HG03103 (cell line): ENCODE data around the gene AK4.
"Not testable (repeated sequence)": the region's sequence is repeated elsewhere in the genome, so short reads cannot be mapped to it uniquely, and the experiment has no call there.

ENCODE experiments used
- ATAC-seq: cut with Tn5 transposase; IDR thresholded peaks from one replicate; pipeline ENCODE4 v1.9.1; 2021; ENCODE audit warnings: low read depth; ENCODE audit not compliant: unreplicated experiment

AK4 gene

GRCh38 chr1:65148178-65148547 is at the start of gene AK4:
TSS of gene AK4 (plus strand) at chr1:65148203. CDS start at chr1:65148408, 205 bp downstream.
- ATAC-seq: peak; percentile 4

DNA sequence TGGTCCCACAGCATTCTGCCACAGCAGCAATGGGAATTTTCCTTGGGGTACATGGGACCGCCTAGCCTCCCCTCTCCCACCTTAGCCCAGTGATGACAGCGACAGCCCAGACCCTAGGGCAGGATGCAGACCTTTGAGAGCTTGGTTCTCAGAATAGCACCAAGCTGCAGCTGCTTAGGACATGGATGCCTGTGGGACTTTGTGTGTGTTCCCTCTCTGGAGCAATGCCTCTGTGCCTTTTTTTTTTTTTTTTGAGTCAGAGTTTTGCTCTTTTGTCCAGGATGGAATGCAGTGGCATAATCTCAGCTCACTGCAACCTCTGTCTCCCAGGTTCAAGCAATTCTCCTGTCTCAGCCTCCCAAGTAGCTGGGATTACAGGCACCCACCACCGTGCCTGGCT is 44.2 kb upstream of the AK4 start:
- no peak for ATAC-seq

DNA sequence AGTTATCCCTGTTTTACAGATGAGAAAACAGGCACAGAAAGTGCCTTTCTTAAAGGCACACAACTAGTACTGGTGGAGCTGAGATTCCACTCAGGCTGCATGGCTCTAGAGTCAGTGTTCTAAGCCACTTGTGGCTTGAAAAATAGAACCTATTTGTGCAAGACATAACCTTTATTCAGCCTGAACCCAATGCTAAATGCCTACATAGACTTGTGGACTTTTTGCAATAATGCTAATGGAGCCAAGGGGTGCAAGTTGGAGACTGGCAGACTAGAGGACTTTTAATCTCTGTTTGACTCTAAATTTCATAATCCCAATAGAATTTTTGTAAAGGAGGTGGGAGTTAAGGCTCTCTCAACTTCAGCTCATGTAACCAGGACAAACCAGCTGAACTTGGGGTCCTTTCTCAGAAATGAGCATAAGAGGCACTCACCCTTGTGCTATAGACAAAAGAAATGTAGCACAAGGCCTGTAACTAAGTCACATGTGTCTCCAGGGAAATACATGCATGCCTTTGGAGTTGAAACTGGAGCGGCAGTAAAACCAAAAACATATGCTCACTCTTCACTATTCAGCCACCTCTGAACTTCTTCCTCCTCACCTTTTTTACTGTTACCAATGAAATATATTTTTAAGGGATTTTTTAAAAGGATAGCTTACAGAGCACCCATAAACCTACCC is 43.0 kb upstream of the AK4 start:
- ATAC-seq: no peak

- no peak for ATAC-seq
These were observed 42.4 kb upstream of the AK4 start for GRCh38 chr1:65105596-65105995.

DNA sequence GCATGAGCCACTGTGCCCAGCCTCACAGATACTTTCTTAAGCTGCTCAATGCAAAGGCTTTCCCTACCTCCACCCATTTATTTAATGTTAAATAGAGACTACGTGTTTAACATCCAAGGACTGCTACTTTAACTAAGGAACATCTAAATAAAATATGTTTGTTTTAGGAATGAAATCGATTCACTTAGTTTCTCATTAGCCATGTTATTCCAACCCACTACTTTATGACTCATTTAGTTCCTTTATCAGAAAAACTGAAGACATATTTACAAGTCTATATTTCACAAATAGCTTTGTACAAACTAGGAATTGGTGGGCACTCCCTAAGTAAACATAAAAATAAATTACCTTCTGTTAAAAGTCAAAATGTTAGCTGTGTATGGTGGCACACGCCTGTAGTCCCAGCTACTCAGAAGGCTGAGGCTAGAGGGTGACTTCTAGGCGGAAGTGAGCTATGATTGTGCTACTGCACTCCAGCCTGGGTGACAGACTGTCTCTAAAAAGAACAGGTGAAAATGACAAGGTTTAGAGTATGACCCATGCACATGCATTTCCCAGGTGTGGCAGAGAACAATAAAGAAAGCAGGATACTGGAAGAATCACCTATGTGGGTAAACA is 39.9 kb upstream of the AK4 start:
- ATAC-seq: no peak

GRCh38 chr1:65109487-65109886 is 38.5 kb upstream of the AK4 start:
- ATAC-seq: no peak

- no peak for ATAC-seq
These were observed 35.2 kb upstream of the AK4 start for GRCh38 chr1:65112811-65113210.

DNA sequence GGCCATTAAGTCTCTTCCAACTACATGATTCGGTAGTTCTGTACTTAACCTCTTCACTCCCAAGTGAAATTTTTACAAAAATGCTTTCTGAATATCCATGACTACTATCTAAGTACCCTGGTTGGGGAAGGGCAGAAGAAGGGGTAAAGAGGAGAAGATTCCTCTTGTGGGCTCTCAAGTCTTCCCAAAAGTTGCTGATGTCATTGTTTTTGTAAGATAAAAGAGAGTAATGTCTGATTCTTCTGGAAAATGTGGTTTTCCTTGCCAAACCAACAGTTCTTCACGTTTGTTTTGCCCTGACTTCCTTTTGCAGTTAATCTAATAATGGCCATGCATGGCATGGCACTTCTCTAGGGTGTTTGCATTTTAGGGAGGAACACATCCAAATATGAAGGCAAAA is 34.7 kb upstream of the AK4 start:
- ATAC-seq: no peak

DNA sequence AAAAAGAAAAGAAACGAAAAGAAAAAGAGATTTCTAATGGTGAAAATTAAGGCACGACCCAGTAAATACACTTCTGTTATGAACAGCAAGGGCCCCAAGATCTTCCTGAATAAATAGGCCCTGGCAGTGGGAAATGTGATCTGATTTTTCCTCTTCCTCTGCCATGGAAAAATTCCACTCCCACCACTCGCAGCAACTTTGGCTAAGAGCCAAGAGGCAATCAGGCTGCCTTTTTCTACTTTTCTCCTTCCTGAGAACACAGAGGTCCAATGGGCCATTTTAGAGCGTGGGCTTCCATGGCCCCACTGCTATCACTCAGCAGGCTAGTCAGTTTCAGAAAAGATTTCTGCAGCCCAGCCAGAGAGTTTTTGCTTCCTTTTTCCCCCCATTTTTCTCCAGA is 33.7 kb upstream of the AK4 start:
- no peak for ATAC-seq

DNA sequence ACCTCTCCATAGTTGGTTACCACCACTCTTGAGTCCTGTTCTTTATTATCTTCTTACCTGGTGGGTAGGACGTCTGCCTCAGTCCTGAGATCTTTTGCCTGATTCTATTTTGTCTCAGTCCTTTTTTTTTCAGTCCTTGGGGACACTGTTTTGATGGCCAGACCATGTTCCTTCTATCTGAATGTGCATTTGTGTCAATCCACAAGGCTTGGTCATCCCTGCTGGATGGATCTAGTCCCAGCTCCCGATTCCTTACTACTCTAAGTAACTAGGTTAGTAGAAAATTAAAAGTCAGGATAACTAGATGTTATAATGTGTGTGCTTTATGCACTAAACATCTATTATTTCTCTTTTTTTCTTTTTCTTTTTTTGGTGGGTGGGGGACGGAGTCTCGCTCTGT is 28.1 kb upstream of the AK4 start:
- ATAC-seq: no peak

DNA sequence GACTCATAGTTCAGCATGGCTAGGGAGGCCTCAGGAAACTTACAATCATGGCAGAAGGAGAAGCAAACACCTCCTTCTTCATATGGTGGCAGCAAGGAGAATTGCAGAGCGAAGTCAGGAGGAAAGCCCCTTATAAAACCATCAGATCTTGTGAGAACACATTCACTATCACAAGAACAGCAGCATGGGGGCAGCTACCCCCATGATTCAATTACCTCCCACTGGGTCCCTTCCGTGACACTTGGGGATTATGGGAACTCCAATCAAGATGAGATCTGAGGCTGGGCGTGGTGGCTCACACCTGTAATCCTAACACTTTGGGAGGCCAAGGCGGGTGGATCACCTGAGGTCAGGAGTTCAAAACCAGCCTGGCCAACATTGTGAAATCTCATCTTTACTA is 18.9 kb upstream of the AK4 start:
- not testable (repeated sequence) for ATAC-seq

DNA sequence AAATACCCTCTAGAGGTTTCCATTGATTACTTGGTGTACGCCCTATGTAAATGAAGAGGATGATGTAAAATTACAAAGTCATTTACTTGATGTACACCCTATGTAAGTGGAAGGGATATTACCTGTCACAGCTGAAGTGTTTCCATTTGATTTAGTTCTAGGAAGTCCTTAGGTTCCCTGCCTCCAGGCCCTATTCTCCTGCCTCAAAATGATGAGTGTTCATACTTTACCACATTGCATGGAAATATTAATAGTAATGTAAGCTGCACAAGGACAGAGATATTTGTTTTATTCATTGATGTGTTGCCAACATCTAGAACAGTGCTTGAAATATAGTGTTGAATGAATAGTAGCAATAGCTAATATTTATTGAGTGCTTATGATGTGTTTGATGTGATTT is 9.5 kb upstream of the AK4 start:
- no peak for ATAC-seq

DNA sequence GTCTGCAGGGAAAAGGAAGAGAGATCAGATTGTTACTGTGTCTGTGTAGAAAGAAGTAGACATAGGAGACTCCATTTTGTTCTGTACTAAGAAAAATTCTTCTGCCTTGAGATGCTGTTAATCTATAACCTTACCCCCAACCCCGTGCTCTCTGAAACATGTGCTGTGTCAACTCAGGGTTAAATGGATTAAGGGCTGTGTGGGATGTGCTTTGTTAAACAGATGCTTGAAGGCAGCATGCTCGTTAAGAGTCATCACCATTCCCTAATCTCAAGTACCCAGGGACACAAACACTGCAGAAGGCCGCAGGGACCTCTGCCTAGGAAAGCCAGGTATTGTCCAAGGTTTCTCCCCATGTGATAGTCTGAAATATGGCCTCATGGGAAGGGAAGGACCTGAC is 8.2 kb upstream of the AK4 start:
- not testable (repeated sequence) for ATAC-seq

GRCh38 chr1:65141394-65141793 is 6.6 kb upstream of the AK4 start:
- no peak for ATAC-seq

DNA sequence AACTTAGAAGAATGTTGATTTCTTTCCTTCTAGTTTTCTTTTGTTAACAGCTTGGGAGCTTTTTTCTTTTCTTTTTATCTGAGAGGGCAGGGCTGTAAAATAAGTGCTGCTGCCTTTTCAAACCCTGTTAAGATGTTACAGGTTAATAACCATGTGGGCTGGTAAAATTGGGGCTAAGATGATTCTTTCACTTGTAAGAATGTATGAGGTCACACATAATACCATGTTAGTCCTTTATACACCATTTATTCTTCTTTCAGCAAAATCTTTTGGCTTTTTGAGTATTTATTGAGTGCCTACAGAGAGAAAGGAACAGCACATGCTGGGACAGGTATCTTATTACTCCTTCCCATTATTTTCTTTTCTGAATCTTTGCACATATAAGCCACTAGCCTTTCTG is 6.1 kb upstream of the AK4 start:
- ATAC-seq: no peak

GRCh38 chr1:65143112-65143658 is 4.8 kb upstream of the AK4 start:
- not testable (repeated sequence) for ATAC-seq

GRCh38 chr1:65146908-65147423 is 1.0 kb upstream of the AK4 start:
- no peak for ATAC-seq

- peak; percentile 53 for ATAC-seq
These were observed 402 bp upstream of the AK4 start for GRCh38 chr1:65147424-65148177.

DNA sequence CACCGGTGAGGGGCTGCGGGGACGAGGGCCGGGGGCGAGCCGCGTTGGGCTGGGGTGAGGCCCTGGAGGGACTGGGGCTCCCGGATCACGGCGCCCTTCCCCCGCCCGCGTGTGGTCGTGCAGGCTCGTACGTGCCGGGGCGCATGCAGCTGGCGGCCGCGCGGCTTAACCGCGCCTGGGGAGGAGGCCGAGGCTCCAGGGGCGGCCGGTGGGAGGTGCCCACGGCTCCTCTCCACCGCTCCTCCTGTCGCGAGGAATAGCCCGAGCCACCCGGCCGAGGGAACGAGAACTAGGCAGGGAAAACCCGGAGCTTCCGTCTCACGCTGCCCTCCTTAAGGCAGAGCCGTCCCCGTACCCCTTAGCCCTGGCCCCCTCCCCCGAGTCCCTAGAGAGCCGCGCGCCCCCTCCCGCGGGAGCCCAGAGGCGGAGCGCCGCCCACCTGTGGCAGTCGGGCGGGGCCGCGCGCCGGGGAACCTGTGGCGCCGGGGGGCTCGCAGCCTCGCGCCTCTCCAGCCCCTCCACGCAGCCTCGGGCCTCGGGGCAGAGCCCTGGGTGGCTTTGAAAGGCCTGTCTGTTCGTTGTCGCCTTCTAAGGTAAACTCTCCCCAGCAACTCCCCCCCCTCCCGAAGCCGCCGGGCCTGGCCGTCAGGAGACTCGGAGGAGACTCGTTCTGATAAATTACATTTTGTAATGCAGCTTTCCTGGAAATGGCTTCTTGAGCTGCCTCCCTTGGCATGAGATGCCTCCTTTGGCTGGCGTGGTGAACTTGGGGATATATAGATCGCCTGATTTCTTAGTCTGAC is 746 bp downstream of the AK4 start:
- ATAC-seq: peak; percentile 51

GRCh38 chr1:65149351-65150107 is 1.5 kb downstream of the AK4 start:
- no peak for ATAC-seq
